HL-60 (cell line): Measurements from ENCODE around the gene CREB3L4.

ENCODE experiments used
- GABPA ChIP-seq: IDR thresholded peaks from 2 replicates; pipeline ENCODE4 v1.6.1; 2012; ENCODE audit warnings: low read depth
- POLR2AphosphoS5 ChIP-seq: IDR thresholded peaks from 2 replicates; pipeline ENCODE4 v1.6.1; 2012; ENCODE audit warnings: low read depth
- SPI1 ChIP-seq: IDR thresholded peaks from 2 replicates; pipeline ENCODE4 v1.6.1; 2012; ENCODE audit warnings: low read depth, mild to moderate bottlenecking, borderline replicate concordance
- TF ChIP-seq, protein P1 (sequence below): IDR thresholded peaks from one replicate; pipeline ENCODE4 v1.5.1; 2011; ENCODE audit warnings: low read length, control low read depth, inconsistent platforms; ENCODE audit not compliant: insufficient read depth

- TF ChIP-seq SPI1 (no peak), POLR2AphosphoS5 (no peak), GABPA (no peak)
- TF ChIP-seq, protein P1, sequence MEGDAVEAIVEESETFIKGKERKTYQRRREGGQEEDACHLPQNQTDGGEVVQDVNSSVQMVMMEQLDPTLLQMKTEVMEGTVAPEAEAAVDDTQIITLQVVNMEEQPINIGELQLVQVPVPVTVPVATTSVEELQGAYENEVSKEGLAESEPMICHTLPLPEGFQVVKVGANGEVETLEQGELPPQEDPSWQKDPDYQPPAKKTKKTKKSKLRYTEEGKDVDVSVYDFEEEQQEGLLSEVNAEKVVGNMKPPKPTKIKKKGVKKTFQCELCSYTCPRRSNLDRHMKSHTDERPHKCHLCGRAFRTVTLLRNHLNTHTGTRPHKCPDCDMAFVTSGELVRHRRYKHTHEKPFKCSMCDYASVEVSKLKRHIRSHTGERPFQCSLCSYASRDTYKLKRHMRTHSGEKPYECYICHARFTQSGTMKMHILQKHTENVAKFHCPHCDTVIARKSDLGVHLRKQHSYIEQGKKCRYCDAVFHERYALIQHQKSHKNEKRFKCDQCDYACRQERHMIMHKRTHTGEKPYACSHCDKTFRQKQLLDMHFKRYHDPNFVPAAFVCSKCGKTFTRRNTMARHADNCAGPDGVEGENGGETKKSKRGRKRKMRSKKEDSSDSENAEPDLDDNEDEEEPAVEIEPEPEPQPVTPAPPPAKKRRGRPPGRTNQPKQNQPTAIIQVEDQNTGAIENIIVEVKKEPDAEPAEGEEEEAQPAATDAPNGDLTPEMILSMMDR: no peak
Observed at GRCh38 chr1:153995202-153995601, 27.5 kb downstream of the CREB3L4 start.
